ENCODE data around the gene FSTL1. TPM values are rescaled to one million over a fixed set of nuclear protein-coding genes. Genes with fewer than 3 reads are reported as not detected.
A peak's percentile ranks its signal among the peaks of the same experiment; 100 is the strongest.

FSTL1 gene
- total and polyA plus RNA-seq, 8 donors: 14.2 to 946 (median 97.7) TPM

DNA sequence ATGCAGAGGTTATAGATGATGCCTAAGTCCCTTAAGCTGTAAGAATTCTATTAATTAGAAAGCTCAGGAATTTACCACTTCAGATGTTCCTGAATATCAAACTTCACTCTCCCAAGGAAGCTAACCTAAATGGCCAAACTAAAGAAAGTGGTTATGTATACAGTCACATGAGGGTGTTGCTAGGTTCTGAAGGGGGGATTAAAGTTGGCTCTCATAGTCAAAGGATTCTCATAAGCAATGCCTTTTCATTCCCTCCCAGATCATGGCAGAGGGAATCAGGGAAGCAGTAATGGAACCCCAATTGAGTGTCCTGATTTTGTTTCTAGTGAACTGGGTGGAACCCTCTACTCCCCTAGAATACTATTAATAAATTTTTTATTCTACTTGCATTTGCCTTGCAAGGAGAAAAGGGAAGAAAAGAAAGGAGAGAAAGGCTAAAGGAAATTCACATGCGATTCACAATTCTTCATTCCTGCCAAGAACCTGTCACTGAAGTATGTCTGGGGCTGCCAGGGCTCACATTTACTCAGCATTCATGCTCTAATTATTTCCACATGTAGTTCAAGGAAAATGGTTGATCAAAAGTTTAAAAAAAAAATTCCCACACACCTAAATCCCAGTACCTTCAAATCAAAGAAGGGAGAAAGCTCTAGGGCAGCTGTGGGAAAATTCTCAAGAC, 25.1 kb downstream of the FSTL1 start:
- WGBS, 5 donors: 15 to 50% (median 36%) methylated on average over 1 of the region's 1 CpG
- Histone ChIP-seq H3K36me3 (peaks cover 0 to 1% (median under 1%) of the 10 kb centered on the region in 4 donors), H3K4me3 (no peak overlapping the region), H3K27me3 (no peaks in the 10 kb centered on the region), H3K4me1 (peaks cover 0 to 74% (median 37%) of the 10 kb centered on the region in 4 donors), H3K27ac (peak overlapping the region in 4 of 5 donors; percentile 45 to 83 (median 53)), H3K9me3 (no peaks in the 10 kb centered on the region)
- DNase-seq: peak in 1 of 2 donors; percentile 86
- intact Hi-C loops (cut with DNase I; ENCODE audit: low total_unique reads): loop anchor here (10.0 kb wide), 1 partner anchor 129 kb away; no protein-coding TSS in a partner anchor
- TF ChIP-seq POLR2A (IDR thresholded peaks at IDR 0.05): no peak
- peak in 2 of 3 donors; percentile 34 to 51 for TF ChIP-seq POLR2AphosphoS5 (IDR thresholded peaks at IDR 0.05)

GRCh38 chr3:120424976-120425570, 25.7 kb downstream of the FSTL1 start:
- Histone ChIP-seq H3K27me3 (no peaks in the 10 kb centered on the region), H3K27ac (peak overlapping the region in 4 of 5 donors; percentile 45 to 83 (median 53)), H3K9me3 (no peaks in the 10 kb centered on the region), H3K4me3 (no peak overlapping the region), H3K4me1 (peaks cover 0 to 73% (median 39%) of the 10 kb centered on the region in 4 donors), H3K36me3 (no peaks in the 10 kb centered on the region)
- TF ChIP-seq EP300 (IDR thresholded peaks at IDR 0.05) (no peak), POLR2AphosphoS5 (IDR thresholded peaks at IDR 0.05) (no peak), POLR2A (IDR thresholded peaks at IDR 0.05) (no peak)
- TF ChIP-seq, protein P1, sequence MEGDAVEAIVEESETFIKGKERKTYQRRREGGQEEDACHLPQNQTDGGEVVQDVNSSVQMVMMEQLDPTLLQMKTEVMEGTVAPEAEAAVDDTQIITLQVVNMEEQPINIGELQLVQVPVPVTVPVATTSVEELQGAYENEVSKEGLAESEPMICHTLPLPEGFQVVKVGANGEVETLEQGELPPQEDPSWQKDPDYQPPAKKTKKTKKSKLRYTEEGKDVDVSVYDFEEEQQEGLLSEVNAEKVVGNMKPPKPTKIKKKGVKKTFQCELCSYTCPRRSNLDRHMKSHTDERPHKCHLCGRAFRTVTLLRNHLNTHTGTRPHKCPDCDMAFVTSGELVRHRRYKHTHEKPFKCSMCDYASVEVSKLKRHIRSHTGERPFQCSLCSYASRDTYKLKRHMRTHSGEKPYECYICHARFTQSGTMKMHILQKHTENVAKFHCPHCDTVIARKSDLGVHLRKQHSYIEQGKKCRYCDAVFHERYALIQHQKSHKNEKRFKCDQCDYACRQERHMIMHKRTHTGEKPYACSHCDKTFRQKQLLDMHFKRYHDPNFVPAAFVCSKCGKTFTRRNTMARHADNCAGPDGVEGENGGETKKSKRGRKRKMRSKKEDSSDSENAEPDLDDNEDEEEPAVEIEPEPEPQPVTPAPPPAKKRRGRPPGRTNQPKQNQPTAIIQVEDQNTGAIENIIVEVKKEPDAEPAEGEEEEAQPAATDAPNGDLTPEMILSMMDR (IDR thresholded peaks at IDR 0.05): no peak
- DNase-seq: no peak
- intact Hi-C loops (cut with DNase I; ENCODE audit: low total_unique reads): loop anchor here (5.0 to 10.0 kb wide), 2 partner anchors 130 to 178 kb away; no protein-coding TSS in a partner anchor
- 53 to 74% (median 68%) methylated on average over 5 of the region's 5 CpGs for WGBS, 5 donors

DNA sequence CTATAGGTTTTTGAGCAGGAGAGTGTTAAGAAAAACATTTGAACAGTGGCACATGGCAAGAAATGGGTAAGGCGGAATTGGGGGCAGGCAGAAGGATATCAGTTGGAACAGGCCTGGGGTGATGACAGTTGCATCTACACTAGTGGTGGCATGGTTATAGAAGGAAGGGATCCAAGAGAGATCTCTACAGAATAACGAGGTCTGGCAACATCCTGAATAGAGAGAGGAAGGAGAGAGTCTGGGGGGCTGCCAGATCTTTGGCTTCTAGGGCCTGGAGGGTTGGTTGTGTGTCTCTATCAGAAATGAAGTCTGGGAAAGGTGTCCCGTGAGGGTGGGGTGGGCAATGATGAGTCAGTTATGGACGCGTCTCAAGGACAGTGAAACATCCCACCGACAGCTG, 26.3 kb downstream of the FSTL1 start:
- peak overlapping the region in 3 of 5 donors; percentile 45 to 83 (median 57) for H3K27ac ChIP-seq

DNA sequence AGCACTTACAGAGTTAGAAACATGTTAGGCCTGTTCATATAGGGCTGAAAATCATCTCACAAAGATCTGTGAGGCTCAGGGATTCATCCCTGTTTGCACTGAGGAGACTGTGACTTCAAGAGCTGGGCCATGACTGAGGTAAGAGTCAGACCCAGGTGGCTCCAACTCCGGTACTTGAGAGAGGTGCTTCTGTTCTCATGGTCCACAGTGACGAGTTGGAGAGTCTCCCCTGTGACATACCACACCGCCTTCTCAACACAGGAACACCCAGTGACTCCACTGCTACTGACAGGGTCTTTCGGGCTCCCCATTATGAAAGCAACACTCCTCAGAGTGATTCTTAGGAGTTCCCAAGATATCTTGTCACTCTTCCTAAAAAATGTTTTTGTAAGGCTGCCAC, 27.4 kb downstream of the FSTL1 start:
- H3K27ac ChIP-seq: peak overlapping the region in 3 of 5 donors; percentile 15 to 83 (median 57)
- DNase-seq: no peak
- intact Hi-C loops (cut with DNase I; ENCODE audit: low total_unique reads): loop anchor here (5.0 to 10.0 kb wide), 2 partner anchors 131 to 176 kb away; no protein-coding TSS in a partner anchor

More for the DNA sequence above, 26.3 kb downstream of the FSTL1 start:
- intact Hi-C loops (cut with DNase I; ENCODE audit: low total_unique reads): loop anchor here (5.0 to 10.0 kb wide), 2 partner anchors 130 to 177 kb away; no protein-coding TSS in a partner anchor
- 76 to 88% (median 83%) methylated on average over 6 of the region's 6 CpGs for WGBS, 5 donors
- no peak overlapping the region for H3K4me3 ChIP-seq
- no peak for TF ChIP-seq EP300 (IDR thresholded peaks at IDR 0.05)
- no peak for TF ChIP-seq POLR2A (IDR thresholded peaks at IDR 0.05)
- TF ChIP-seq POLR2AphosphoS5 (IDR thresholded peaks at IDR 0.05): no peak
- TF ChIP-seq, protein P1 (IDR thresholded peaks at IDR 0.05): no peak
- no peak for DNase-seq
- no peaks in the 10 kb centered on the region for H3K36me3 ChIP-seq
- H3K27me3 ChIP-seq: no peaks in the 10 kb centered on the region
- H3K4me1 ChIP-seq: peaks cover 0 to 73% (median 43%) of the 10 kb centered on the region in 4 donors
- no peaks in the 10 kb centered on the region for H3K9me3 ChIP-seq

GRCh38 chr3:120421926-120422325, 28.9 kb downstream of the FSTL1 start:
- Histone ChIP-seq H3K9me3 (no peaks in the 10 kb centered on the region), H3K4me1 (peaks cover 15 to 87% (median 50%) of the 10 kb centered on the region in 4 donors), H3K27ac (peak overlapping the region in 4 of 5 donors; percentile 60 to 83 (median 64)), H3K36me3 (no peaks in the 10 kb centered on the region), H3K27me3 (no peaks in the 10 kb centered on the region), H3K4me3 (no peak overlapping the region)
- no peak for TF ChIP-seq POLR2A (IDR thresholded peaks at IDR 0.05)
- TF ChIP-seq, protein P1 (IDR thresholded peaks at IDR 0.05): no peak
- no peak for TF ChIP-seq EP300 (IDR thresholded peaks at IDR 0.05)
- no peak for TF ChIP-seq POLR2AphosphoS5 (IDR thresholded peaks at IDR 0.05)
- intact Hi-C loops (cut with DNase I; ENCODE audit: low total_unique reads): loop anchor here (5.0 to 10.0 kb wide), 2 partner anchors 133 to 175 kb away; no protein-coding TSS in a partner anchor
- WGBS, 5 donors: 71 to 89% (median 86%) methylated on average over 2 of the region's 2 CpGs
- no peak for DNase-seq

More for the DNA sequence above, 27.4 kb downstream of the FSTL1 start:
- H3K9me3 ChIP-seq: no peaks in the 10 kb centered on the region
- H3K36me3 ChIP-seq: no peaks in the 10 kb centered on the region
- TF ChIP-seq EP300 (IDR thresholded peaks at IDR 0.05) (no peak), POLR2A (IDR thresholded peaks at IDR 0.05) (no peak)
- WGBS, 5 donors: 84 to 91% (median 88%) methylated on average over 4 of the region's 4 CpGs
- H3K27me3 ChIP-seq: no peaks in the 10 kb centered on the region
- peaks cover 8 to 81% (median 48%) of the 10 kb centered on the region in 4 donors for H3K4me1 ChIP-seq
- H3K4me3 ChIP-seq: no peak overlapping the region
